Smooth muscle cell of the umbilical artery (primary cell): ENCODE results near the gene OR4F17. TPM values are rescaled to one million over a fixed set of nuclear protein-coding genes. Genes with fewer than 3 reads are reported as not detected.

Experiments
- total RNA-seq: library from RNA; depleted of rRNA; stranded (reverse); fragments of >200 nt; gene quantifications from 2 replicates; pipeline ENCODE4 v1.2.3, GENCODE V29; 2014

The OR4F17 gene, protein sequence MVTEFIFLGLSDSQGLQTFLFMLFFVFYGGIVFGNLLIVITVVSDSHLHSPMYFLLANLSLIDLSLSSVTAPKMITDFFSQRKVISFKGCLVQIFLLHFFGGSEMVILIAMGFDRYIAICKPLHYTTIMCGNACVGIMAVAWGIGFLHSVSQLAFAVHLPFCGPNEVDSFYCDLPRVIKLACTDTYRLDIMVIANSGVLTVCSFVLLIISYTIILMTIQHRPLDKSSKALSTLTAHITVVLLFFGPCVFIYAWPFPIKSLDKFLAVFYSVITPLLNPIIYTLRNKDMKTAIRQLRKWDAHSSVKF
- total RNA-seq = not detected in 2 replicates

DNA sequence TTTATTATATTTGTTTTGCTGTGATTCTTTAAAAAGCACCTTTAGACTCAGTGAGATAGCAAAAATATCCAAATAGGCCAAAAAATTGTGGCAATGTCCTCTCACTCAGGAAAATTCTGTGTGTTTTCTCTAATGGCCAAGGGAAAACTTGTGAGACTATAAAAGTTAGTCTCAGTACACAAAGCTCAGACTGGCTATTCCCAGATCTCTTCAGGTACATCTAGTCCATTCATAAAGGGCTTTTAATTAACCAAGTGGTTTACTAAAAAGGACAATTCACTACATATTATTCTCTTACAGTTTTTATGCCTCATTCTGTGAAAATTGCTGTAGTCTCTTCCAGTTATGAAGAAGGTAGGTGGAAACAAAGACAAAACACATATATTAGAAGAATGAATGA lies at the start of gene OR4F17:
OR4F17 (plus strand) TSS at position 301 of the 400 bp plus-strand sequence. CDS start 3,575 bp downstream, outside the sequence.

Other genes starting within 250 kb of the OR4F17 start
- 7.3 and 51.1 TPM in 2 replicates for gene PLPP2, start 184.3 kb downstream of the OR4F17 start, total RNA-seq
- gene MIER2, start 237.7 kb downstream of the OR4F17 start, total RNA-seq = 18.4 and 60.6 TPM in 2 replicates